Natural killer cell (primary cell): ENCODE results near the gene SLC17A5. TPM values are rescaled to one million over a fixed set of nuclear protein-coding genes. Genes with fewer than 3 reads are reported as not detected.

Source experiments
- ATAC-seq, 3 donors: fragments of 150-1000 bp in 2 of 3; fragments of 200-7000 bp in 1 of 3; cut with Tn5 transposase; 1 replicate in 1 of 3; 2 replicates in 2 of 3; pipeline ENCODE4 v1.10.0; 2021; ENCODE audit warnings: mild to moderate bottlenecking in 2 of 3, moderate library complexity in 2 of 3
- DNase-seq, 2 donors: peaks; one replicate each; pipeline versions ENCODE4 v3.0.0 to v3.0.0-alpha.2; 2013 to 2021; ENCODE audit warnings: mixed read lengths in 1 of 2
- H3K27ac ChIP-seq: one replicate; pipeline ENCODE4 v1.5.1; 2013; ENCODE audit warnings: mild to moderate bottlenecking, low read length
- H3K27me3 ChIP-seq: one replicate; pipeline ENCODE4 v1.6.1; 2013; ENCODE audit warnings: low read length; ENCODE audit not compliant: control insufficient read depth, insufficient read depth
- H3K36me3 ChIP-seq: one replicate; pipeline ENCODE4 v1.6.1; 2013; ENCODE audit warnings: low read length; ENCODE audit not compliant: control insufficient read depth, insufficient read depth
- H3K4me1 ChIP-seq: one replicate; pipeline ENCODE4 v1.6.1; 2013; ENCODE audit warnings: low read length; ENCODE audit not compliant: control insufficient read depth, insufficient read depth
- H3K4me3 ChIP-seq: one replicate; pipeline ENCODE4 v1.5.1; 2013; ENCODE audit warnings: low read length
- H3K9me3 ChIP-seq: one replicate; pipeline ENCODE4 v1.6.1; 2013; ENCODE audit warnings: low read length; ENCODE audit not compliant: control insufficient read depth, insufficient read depth
- H3K27ac Mint-ChIP-seq, 2 donors: one replicate each; pipeline ENCODE4 v1.8.0; 2022; ENCODE audit warnings: mild to moderate bottlenecking in 2 of 2, mixed read lengths in 2 of 2, moderate library complexity in 1 of 2
- H3K27me3 Mint-ChIP-seq, 2 donors: one replicate each; pipeline ENCODE4 v1.8.0; 2022; ENCODE audit warnings: low read depth in 2 of 2, mixed read lengths in 2 of 2
- H3K36me3 Mint-ChIP-seq: one replicate; pipeline ENCODE4 v1.8.0; 2022; ENCODE audit warnings: mixed read lengths
- H3K4me1 Mint-ChIP-seq, 2 donors: one replicate each; pipeline ENCODE4 v1.8.0; 2022; ENCODE audit warnings: mixed read lengths in 2 of 2
- H3K4me3 Mint-ChIP-seq: one replicate; pipeline ENCODE4 v1.8.0; 2022; ENCODE audit warnings: mild to moderate bottlenecking, moderate library complexity, mixed read lengths
- H3K9me3 Mint-ChIP-seq, 2 donors: one replicate each; pipeline ENCODE4 v1.8.0; 2022; ENCODE audit warnings: mixed read lengths in 2 of 2
- CTCF ChIP-seq: fragments of 200-600 bp; IDR thresholded peaks from one replicate; pipeline ENCODE4 v1.8.0; 2022; ENCODE audit warnings: antibody characterized with exemption
- WGBS: methylation state at CpG from one replicate; pipeline ENCODE4 v1.1.7; 2013; ENCODE audit warnings: missing lambda C conversion rate; ENCODE audit not compliant: insufficient coverage; 5-methylcytosine and 5-hydroxymethylcytosine counted together
- intact Hi-C: fragments of 100-400 bp; cut with micrococcal nuclease; formaldehyde crosslinking; loops from one replicate; pipeline ENCODE4 v1.14.2; 2022
- total RNA-seq, 4 donors: library from RNA; stranded (reverse); fragments of 120-200 nt in 1 of 4; gene quantifications; one replicate each; pipeline versions ENCODE4 v1.2.3 to v1.2.4, GENCODE V29; 2013 to 2022

SLC17A5 gene
- total RNA-seq, 3 donors from 2014 or later (not counting 1 experiment from before 2014, with no cell fraction given) = 8.5 to 13.8 (median 9.1) TPM

- Histone ChIP-seq H3K4me1 (no peaks in the 10 kb centered on the region), H3K9me3 (no peaks in the 10 kb centered on the region), H3K36me3 (peaks cover 44% of the 10 kb centered on the region), H3K4me3 (no peak overlapping the region), H3K27me3 (no peaks in the 10 kb centered on the region), H3K27ac (no peak overlapping the region)
- no peak overlapping the region for H3K4me3 Mint-ChIP-seq
- no peak for DNase-seq
- WGBS = 83% methylated on average over 1 of the region's 1 CpG
- H3K36me3 Mint-ChIP-seq = peaks cover 17% of the 10 kb centered on the region
- TF ChIP-seq CTCF = no peak
- no peak for ATAC-seq
- peaks cover 3 to 7% of the 10 kb centered on the region in 2 donors for H3K4me1 Mint-ChIP-seq
- no peak overlapping the region for H3K27ac Mint-ChIP-seq
- H3K27me3 Mint-ChIP-seq = no peaks in the 10 kb centered on the region
- H3K9me3 Mint-ChIP-seq = no peaks in the 10 kb centered on the region
- intact Hi-C loops = no loop called here
Measured at GRCh38 chr6:73640179-73640750, 13.5 kb downstream of the SLC17A5 start.

- H3K36me3 Mint-ChIP-seq = peaks cover 17% of the 10 kb centered on the region
- no peak overlapping the region for H3K27ac Mint-ChIP-seq
- H3K27me3 Mint-ChIP-seq = no peaks in the 10 kb centered on the region
- TF ChIP-seq CTCF = no peak
- no peak for DNase-seq
- ATAC-seq = no peak
- Histone ChIP-seq H3K4me1 (no peaks in the 10 kb centered on the region), H3K27ac (no peak overlapping the region), H3K4me3 (no peak overlapping the region), H3K9me3 (no peaks in the 10 kb centered on the region), H3K36me3 (peaks cover 48% of the 10 kb centered on the region), H3K27me3 (no peaks in the 10 kb centered on the region)
- WGBS = 93% methylated on average over 3 of the region's 4 CpGs
- no peaks in the 10 kb centered on the region for H3K4me1 Mint-ChIP-seq
- H3K4me3 Mint-ChIP-seq = no peak overlapping the region
- intact Hi-C loops = no loop called here
- H3K9me3 Mint-ChIP-seq = no peaks in the 10 kb centered on the region
Measured at GRCh38 chr6:73639040-73639439, 14.8 kb downstream of the SLC17A5 start.

- Histone ChIP-seq H3K4me1 (no peaks in the 10 kb centered on the region), H3K36me3 (peaks cover 56% of the 10 kb centered on the region), H3K27me3 (no peaks in the 10 kb centered on the region), H3K9me3 (no peaks in the 10 kb centered on the region), H3K4me3 (no peak overlapping the region), H3K27ac (no peak overlapping the region)
- Mint-ChIP-seq H3K4me1 (no peaks in the 10 kb centered on the region), H3K4me3 (no peak overlapping the region), H3K27ac (no peak overlapping the region), H3K36me3 (peaks cover 17% of the 10 kb centered on the region), H3K27me3 (no peaks in the 10 kb centered on the region), H3K9me3 (no peaks in the 10 kb centered on the region)
- intact Hi-C loops = no loop called here
- TF ChIP-seq CTCF = no peak
- no peak for DNase-seq
- 94% methylated on average over 2 of the region's 2 CpGs for WGBS
- ATAC-seq = no peak
Measured at GRCh38 chr6:73637404-73637803, 16.4 kb downstream of the SLC17A5 start.

GRCh38 chr6:73636048-73636447 lies 17.7 kb downstream of the SLC17A5 start:
- no peak for TF ChIP-seq CTCF
- Histone ChIP-seq H3K4me3 (no peak overlapping the region), H3K4me1 (no peaks in the 10 kb centered on the region), H3K36me3 (peaks cover 64% of the 10 kb centered on the region), H3K9me3 (no peaks in the 10 kb centered on the region), H3K27ac (no peak overlapping the region), H3K27me3 (no peaks in the 10 kb centered on the region)
- Mint-ChIP-seq H3K36me3 (peaks cover 25% of the 10 kb centered on the region), H3K4me1 (no peaks in the 10 kb centered on the region), H3K9me3 (no peaks in the 10 kb centered on the region), H3K27me3 (no peaks in the 10 kb centered on the region), H3K27ac (no peak overlapping the region), H3K4me3 (no peak overlapping the region)
- DNase-seq (no peak), ATAC-seq (no peak)
- intact Hi-C loops = no loop called here
